K562 (cell line): ENCODE results near the gene ARSI.

ENCODE experiments used
- JUND ChIP-seq, 2 experiments: IDR thresholded peaks; 2 replicates in 1 of 2; 3 replicates in 1 of 2; pipeline ENCODE4 v1.6.1; 2011; ENCODE audit warnings: borderline replicate concordance in 2 of 2, low read depth in 2 of 2, low read length in 2 of 2, improper control_type of control experiment in 1 of 2, missing biosample characterization in 1 of 2, missing genetic modification characterization in 1 of 2, missing genetic modification reagents in 1 of 2
- PHB2 ChIP-seq: fragments of 450-650 bp; IDR thresholded peaks from 2 replicates; pipeline ENCODE4 v1.6.1; 2017; ENCODE audit warnings: low read depth
- RNF2 ChIP-seq: sonication (generic); IDR thresholded peaks from 2 replicates; pipeline ENCODE4 v1.6.1; 2016
- TF ChIP-seq, protein P1 (sequence below), 3 experiments: IDR thresholded peaks in 2 of 3; conservative IDR thresholded peaks in 1 of 3; 2 replicates each; pipeline ENCODE4 v1.5.1; 2011 to 2012; ENCODE audit warnings: low read length in 3 of 3, mild to moderate bottlenecking in 3 of 3, control low read depth in 2 of 3, improper control_type of control experiment in 1 of 3, inconsistent platforms in 1 of 3, low read depth in 1 of 3, mixed read lengths in 1 of 3, moderate library complexity in 1 of 3; ENCODE audit not compliant: insufficient read depth in 2 of 3

GRCh38 chr5:150316320-150316719, 13.6 kb upstream of the ARSI start:
- TF ChIP-seq JUND (IDR thresholded peaks at IDR 0.05; ENCODE audit: borderline replicate concordance, low read depth, low read length) (no peak), JUND (tag; IDR thresholded peaks at IDR 0.05; ENCODE audit: borderline replicate concordance, low read depth, low read length) (no peak), PHB2 (no peak), RNF2 (no peak)
- TF ChIP-seq, protein P1, sequence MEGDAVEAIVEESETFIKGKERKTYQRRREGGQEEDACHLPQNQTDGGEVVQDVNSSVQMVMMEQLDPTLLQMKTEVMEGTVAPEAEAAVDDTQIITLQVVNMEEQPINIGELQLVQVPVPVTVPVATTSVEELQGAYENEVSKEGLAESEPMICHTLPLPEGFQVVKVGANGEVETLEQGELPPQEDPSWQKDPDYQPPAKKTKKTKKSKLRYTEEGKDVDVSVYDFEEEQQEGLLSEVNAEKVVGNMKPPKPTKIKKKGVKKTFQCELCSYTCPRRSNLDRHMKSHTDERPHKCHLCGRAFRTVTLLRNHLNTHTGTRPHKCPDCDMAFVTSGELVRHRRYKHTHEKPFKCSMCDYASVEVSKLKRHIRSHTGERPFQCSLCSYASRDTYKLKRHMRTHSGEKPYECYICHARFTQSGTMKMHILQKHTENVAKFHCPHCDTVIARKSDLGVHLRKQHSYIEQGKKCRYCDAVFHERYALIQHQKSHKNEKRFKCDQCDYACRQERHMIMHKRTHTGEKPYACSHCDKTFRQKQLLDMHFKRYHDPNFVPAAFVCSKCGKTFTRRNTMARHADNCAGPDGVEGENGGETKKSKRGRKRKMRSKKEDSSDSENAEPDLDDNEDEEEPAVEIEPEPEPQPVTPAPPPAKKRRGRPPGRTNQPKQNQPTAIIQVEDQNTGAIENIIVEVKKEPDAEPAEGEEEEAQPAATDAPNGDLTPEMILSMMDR (IDR thresholded peaks at IDR 0.05 in 2 of 3, conservative IDR thresholded peaks at IDR 0.05 in 1 of 3; ENCODE audit: insufficient read depth in 2 of 3, low read depth in 1 of 3, low read length in 3 of 3) = no peak
